Stimulated activated CD4-positive, alpha-beta T cell treated with anti-CD3 and anti-CD28 coated beads, Interleukin-1b, Interleukin-23, amount 100 ng/mL, for 24 hours (primary cell): ENCODE measurements around the gene ZNF397.
A peak's percentile ranks its signal among the peaks of the same experiment; 100 is the strongest.

Experiments
- DNase-seq, 4 experiments: peaks; one replicate each; pipeline ENCODE4 v3.0.0-alpha.2; 2020; ENCODE audit warnings: low read depth in 4 of 4, low spot score in 1 of 4

The ZNF397 gene

GRCh38 chr18:35290094-35290735 lies 49.4 kb downstream of the ZNF397 start, which contains the start of gene ZSCAN30:
ZSCAN30 (minus strand) TSS chr18:35290229; CDS start chr18:35264352, 25,877 bp downstream.
- DNase-seq = peak; percentile 88 to 96 (median 93)

GRCh38 chr18:35291166-35291565 lies 50.3 kb downstream of the ZNF397 start:
- no peak for DNase-seq

- DNase-seq = no peak
These were observed 55.2 kb downstream of the ZNF397 start for GRCh38 chr18:35296060-35296459.

- DNase-seq = no peak
These were observed 62.8 kb downstream of the ZNF397 start for GRCh38 chr18:35303610-35304009.

GRCh38 chr18:35306588-35307250 lies 65.9 kb downstream of the ZNF397 start:
- no peak for DNase-seq
